Measurements from ENCODE around the gene TBC1D7. TPM values are rescaled to one million over a fixed set of nuclear protein-coding genes. Genes with fewer than 3 reads are reported as not detected.

TBC1D7 gene
- total RNA-seq, 1 experiment from 2014 or later = 18.5 TPM

GRCh38 chr6:13338038-13338437 is 9.7 kb upstream of the TBC1D7 start:
- intact Hi-C loops (cut with micrococcal nuclease) = loop anchor here (10.0 kb wide), 1 partner anchor 377 kb away; the partner anchor contains the start of gene RANBP9
- no peak for ATAC-seq
- POLR2A ChIA-PET (ENCODE audit: unreplicated experiment) = no interaction called here

DNA sequence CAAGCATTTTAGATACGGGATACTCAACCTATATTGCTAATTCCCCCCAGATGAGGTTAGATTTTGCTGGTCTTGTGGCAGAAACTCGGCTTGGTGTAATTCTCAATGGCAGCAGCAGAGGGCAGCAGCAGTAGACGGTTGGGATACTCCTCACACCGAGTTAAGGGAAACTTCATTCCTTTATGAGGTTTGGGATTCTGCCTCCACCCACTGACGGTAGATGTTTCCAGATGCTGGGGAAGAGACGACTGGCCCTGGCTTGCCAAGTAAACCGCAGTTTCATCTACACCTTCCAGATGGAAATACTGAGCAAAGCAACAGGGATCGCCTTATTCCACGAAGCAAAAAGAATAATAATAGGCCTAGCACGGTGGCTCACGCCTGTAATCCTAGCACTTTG is 8.2 kb upstream of the TBC1D7 start:
- intact Hi-C loops (cut with micrococcal nuclease) = loop anchor here (1.0 to 10.0 kb wide), 5 partner anchors 117 to 378 kb away; partner anchors contain the start of gene RANBP9
- no peak overlapping the region for H2AFZ ChIP-seq (ENCODE audit: low read length)
- H3F3A ChIP-seq (ENCODE audit: low read length, unreplicated experiment) = no peaks in the 10 kb centered on the region
- POLR2A ChIA-PET (ENCODE audit: unreplicated experiment) = no interaction called here
- TF ChIP-seq EZH2 (IDR thresholded peaks at IDR 0.05; ENCODE audit: low read length, unreplicated experiment) (no peak), EZH2phosphoT487 (IDR thresholded peaks at IDR 0.05; ENCODE audit: borderline replicate concordance, low read length) (no peak)
- TF ChIP-seq, protein P1, sequence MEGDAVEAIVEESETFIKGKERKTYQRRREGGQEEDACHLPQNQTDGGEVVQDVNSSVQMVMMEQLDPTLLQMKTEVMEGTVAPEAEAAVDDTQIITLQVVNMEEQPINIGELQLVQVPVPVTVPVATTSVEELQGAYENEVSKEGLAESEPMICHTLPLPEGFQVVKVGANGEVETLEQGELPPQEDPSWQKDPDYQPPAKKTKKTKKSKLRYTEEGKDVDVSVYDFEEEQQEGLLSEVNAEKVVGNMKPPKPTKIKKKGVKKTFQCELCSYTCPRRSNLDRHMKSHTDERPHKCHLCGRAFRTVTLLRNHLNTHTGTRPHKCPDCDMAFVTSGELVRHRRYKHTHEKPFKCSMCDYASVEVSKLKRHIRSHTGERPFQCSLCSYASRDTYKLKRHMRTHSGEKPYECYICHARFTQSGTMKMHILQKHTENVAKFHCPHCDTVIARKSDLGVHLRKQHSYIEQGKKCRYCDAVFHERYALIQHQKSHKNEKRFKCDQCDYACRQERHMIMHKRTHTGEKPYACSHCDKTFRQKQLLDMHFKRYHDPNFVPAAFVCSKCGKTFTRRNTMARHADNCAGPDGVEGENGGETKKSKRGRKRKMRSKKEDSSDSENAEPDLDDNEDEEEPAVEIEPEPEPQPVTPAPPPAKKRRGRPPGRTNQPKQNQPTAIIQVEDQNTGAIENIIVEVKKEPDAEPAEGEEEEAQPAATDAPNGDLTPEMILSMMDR (conservative IDR thresholded peaks at IDR 0.05; ENCODE audit: low read depth, low read length) = peak; percentile 91
- ATAC-seq = peak; percentile 68
- DNase-seq = peak; percentile 93
- no TSS peak for BruUV-seq (replicated peaks)
- H3K27me3 ChIP-seq (ENCODE audit: low read length) = no peaks in the 10 kb centered on the region
- no peaks in the 10 kb centered on the region for H3K9me3 ChIP-seq (ENCODE audit: low read length)
- H3K79me2 ChIP-seq (ENCODE audit: low read length) = no peaks in the 10 kb centered on the region
- H3K4me1 ChIP-seq (ENCODE audit: insufficient read depth, low read length) = peaks cover 9% of the 10 kb centered on the region
- H3K4me2 ChIP-seq (ENCODE audit: low read length) = no peak overlapping the region
- no peak overlapping the region for H3K27ac ChIP-seq (ENCODE audit: low read length)
- H3K9ac ChIP-seq (ENCODE audit: low read length) = no peak overlapping the region
- no peaks in the 10 kb centered on the region for H3K9me2 ChIP-seq (replicated peaks; ENCODE audit: low read length)
- CTCF ChIA-PET = no interaction called here
- H3K4me3 ChIP-seq (ENCODE audit: low read length) = no peak overlapping the region
- no peaks in the 10 kb centered on the region for H3K36me3 ChIP-seq (ENCODE audit: low read depth, low read length)
- no peaks in the 10 kb centered on the region for H4K20me1 ChIP-seq (ENCODE audit: low read length)

More at GRCh38 chr6:13338038-13338437, 9.7 kb upstream of the TBC1D7 start:
- no peaks in the 10 kb centered on the region for H4K20me1 ChIP-seq (ENCODE audit: low read length)
- no peaks in the 10 kb centered on the region for H3K79me2 ChIP-seq (ENCODE audit: low read length)
- H3K9me3 ChIP-seq (ENCODE audit: low read length) = no peaks in the 10 kb centered on the region
- no peaks in the 10 kb centered on the region for H3K9me2 ChIP-seq (replicated peaks; ENCODE audit: low read length)
- no TSS peak for BruUV-seq (replicated peaks)
- H3K4me2 ChIP-seq (ENCODE audit: low read length) = no peak overlapping the region
- H3K9ac ChIP-seq (ENCODE audit: low read length) = no peak overlapping the region
- H3F3A ChIP-seq (ENCODE audit: low read length, unreplicated experiment) = no peaks in the 10 kb centered on the region
- H3K27ac ChIP-seq (ENCODE audit: low read length) = no peak overlapping the region
- H3K27me3 ChIP-seq (ENCODE audit: low read length) = no peaks in the 10 kb centered on the region
- no peaks in the 10 kb centered on the region for H3K36me3 ChIP-seq (ENCODE audit: low read depth, low read length)
- H2AFZ ChIP-seq (ENCODE audit: low read length) = no peak overlapping the region
- no peaks in the 10 kb centered on the region; the same call in 1 of the 2 replicates for H3K4me1 ChIP-seq (ENCODE audit: insufficient read depth, low read length)
- CTCF ChIA-PET = interaction anchor here (1.0 kb wide), 1 partner anchor 148 kb away, joined by 3 read pairs; no protein-coding TSS in a partner anchor
- no peak overlapping the region for H3K4me3 ChIP-seq (ENCODE audit: low read length)
- no peak for TF ChIP-seq EZH2 (IDR thresholded peaks at IDR 0.05; ENCODE audit: low read length, unreplicated experiment)
- TF ChIP-seq, protein P1 (conservative IDR thresholded peaks at IDR 0.05; ENCODE audit: low read depth, low read length) = no peak
- TF ChIP-seq EZH2phosphoT487 (IDR thresholded peaks at IDR 0.05; ENCODE audit: borderline replicate concordance, low read length) = no peak
- DNase-seq = no peak

DNA sequence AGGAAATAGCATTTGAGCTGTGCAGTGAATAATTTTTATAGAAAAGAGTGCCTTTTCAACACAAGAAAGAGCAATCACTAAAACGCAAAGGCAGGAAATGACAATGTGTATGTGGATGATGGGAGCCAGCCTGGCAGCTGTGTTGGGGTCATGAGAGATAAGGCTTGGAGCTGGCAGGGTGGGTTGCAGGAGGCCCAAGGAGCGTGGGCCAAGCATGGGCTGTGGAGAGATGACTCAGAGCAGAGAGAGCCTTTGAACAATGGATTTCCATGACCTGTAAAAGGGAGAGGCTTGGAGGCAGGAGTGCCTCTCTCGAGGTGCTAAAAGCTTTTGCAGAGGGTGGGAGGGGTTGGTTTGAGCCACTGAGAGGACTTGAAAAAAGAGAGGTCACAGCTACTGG is 6.6 kb upstream of the TBC1D7 start:
- H3K9ac ChIP-seq (ENCODE audit: low read length) = no peak overlapping the region
- no peaks in the 10 kb centered on the region for H3K9me3 ChIP-seq (ENCODE audit: low read length)
- ChIA-PET CTCF (interaction anchor here (0.8 kb wide), 1 partner anchor 144 kb away, joined by 3 read pairs; no protein-coding TSS in a partner anchor), POLR2A (ENCODE audit: unreplicated experiment) (no interaction called here)
- intact Hi-C loops (cut with micrococcal nuclease) = loop anchor here (10.0 kb wide), 1 partner anchor 380 kb away; the partner anchor contains the start of gene RANBP9
- H3K4me1 ChIP-seq (ENCODE audit: insufficient read depth, low read length) = peaks cover 9% of the 10 kb centered on the region
- no peak overlapping the region for H3K4me2 ChIP-seq (ENCODE audit: low read length)
- no peaks in the 10 kb centered on the region for H4K20me1 ChIP-seq (ENCODE audit: low read length)
- no peak overlapping the region for H3K27ac ChIP-seq (ENCODE audit: low read length)
- BruUV-seq (replicated peaks) = no TSS peak
- no peak for TF ChIP-seq EZH2phosphoT487 (IDR thresholded peaks at IDR 0.05; ENCODE audit: borderline replicate concordance, low read length)
- TF ChIP-seq, protein P1 (conservative IDR thresholded peaks at IDR 0.05; ENCODE audit: low read depth, low read length) = no peak
- TF ChIP-seq EZH2 (IDR thresholded peaks at IDR 0.05; ENCODE audit: low read length, unreplicated experiment) = no peak
- ATAC-seq (peak; percentile 55), DNase-seq (peak; percentile 42)
- H3F3A ChIP-seq (ENCODE audit: low read length, unreplicated experiment) = no peaks in the 10 kb centered on the region
- no peaks in the 10 kb centered on the region for H3K9me2 ChIP-seq (replicated peaks; ENCODE audit: low read length)
- no peak overlapping the region for H3K4me3 ChIP-seq (ENCODE audit: low read length)
- no peak overlapping the region for H2AFZ ChIP-seq (ENCODE audit: low read length)
- no peaks in the 10 kb centered on the region for H3K27me3 ChIP-seq (ENCODE audit: low read length)
- no peaks in the 10 kb centered on the region for H3K79me2 ChIP-seq (ENCODE audit: low read length)
- H3K36me3 ChIP-seq (ENCODE audit: low read depth, low read length) = no peaks in the 10 kb centered on the region

All from PC-3 (cell line).